NCI-H748 (cell line): ENCODE data around the gene RAB3B.
"Not testable (repeated sequence)": the region's sequence is repeated elsewhere in the genome, so short reads cannot be mapped to it uniquely, and the experiment has no call there.

Experiments used
- DNase-seq: peaks from one replicate; lab custom pipeline; 2025; ENCODE audit not compliant: unreplicated experiment; lab: John Stamatoyannopoulos, UW

Gene RAB3B

GRCh38 chr1:51990478-51990965 lies at the start of gene RAB3B:
Gene RAB3B (minus strand): TSS chr1:51990700. CDS start chr1:51977117, 13,583 bp downstream.
- DNase-seq, result peak; percentile 88

- no peak for DNase-seq
These were observed 47.4 kb upstream of the RAB3B start for GRCh38 chr1:52037909-52038308.

GRCh38 chr1:52037402-52037814 lies 46.9 kb upstream of the RAB3B start:
- DNase-seq, result no peak

GRCh38 chr1:52034050-52034384 lies 43.5 kb upstream of the RAB3B start:
- no peak for DNase-seq

- DNase-seq, result peak; percentile 97
These were observed 42.9 kb upstream of the RAB3B start, which contains the start of gene KTI12 for GRCh38 chr1:52033190-52034049. Gene KTI12 (minus strand): TSS chr1:52033810. CDS start chr1:52033761, 49 bp downstream.

- DNase-seq, result peak; percentile 54
These were observed 42.3 kb upstream of the RAB3B start for GRCh38 chr1:52032785-52033131.

- no peak for DNase-seq
These were observed 41.8 kb upstream of the RAB3B start for GRCh38 chr1:52032124-52032784.

- not testable (repeated sequence) for DNase-seq
These were observed 38.3 kb upstream of the RAB3B start for GRCh38 chr1:52028839-52029238.

- no peak for DNase-seq
These were observed 37.8 kb upstream of the RAB3B start for GRCh38 chr1:52028328-52028727.

GRCh38 chr1:52026278-52026677 lies 35.8 kb upstream of the RAB3B start:
- DNase-seq, result no peak

GRCh38 chr1:52022133-52022532 lies 31.6 kb upstream of the RAB3B start:
- DNase-seq, result no peak

- no peak for DNase-seq
These were observed 17.7 kb upstream of the RAB3B start for GRCh38 chr1:52008071-52008809.

- DNase-seq, result no peak
These were observed 16.9 kb upstream of the RAB3B start for GRCh38 chr1:52007215-52008002.

- not testable (repeated sequence) for DNase-seq
These were observed 15.6 kb upstream of the RAB3B start for GRCh38 chr1:52006081-52006553.

- not testable (repeated sequence) for DNase-seq
These were observed 15.0 kb upstream of the RAB3B start for GRCh38 chr1:52005548-52005947.

GRCh38 chr1:52003877-52004276 lies 13.4 kb upstream of the RAB3B start:
- DNase-seq, result no peak

- DNase-seq, result peak; percentile 89
These were observed 11.8 kb upstream of the RAB3B start for GRCh38 chr1:52002038-52002917.

GRCh38 chr1:51998701-51999100 lies 8.2 kb upstream of the RAB3B start:
- DNase-seq, result no peak

GRCh38 chr1:51997974-51998382 lies 7.5 kb upstream of the RAB3B start:
- DNase-seq, result no peak
